ENCODE results near the gene LTB.

GRCh38 chr6:31534011-31534410 is 48.2 kb downstream of the LTB start:
- no peak for TF ChIP-seq YY1 (IDR thresholded peaks at IDR 0.05; ENCODE audit: insufficient read depth, insufficient read length)
- no peak for TF ChIP-seq ZNF274 (IDR thresholded peaks at IDR 0.05; ENCODE audit: low read depth, low read length)
- no peak for TF ChIP-seq SUZ12 (IDR thresholded peaks at IDR 0.05; ENCODE audit: extremely low read depth, insufficient read depth, insufficient read length)
